Endothelial cell of umbilical vein (primary cell): ENCODE results near the gene SNAP25. TPM values are rescaled to one million over a fixed set of nuclear protein-coding genes. Genes with fewer than 3 reads are reported as not detected.

Experiments
- BruUV-seq: library from RNA; stranded (reverse); fragments of 400-500 nt; replicated peaks from 2 replicates; lab custom pipeline; 2021; lab: Mats Ljungman, UMichigan
- CTCF ChIA-PET: fragments of 300-600, 350-600 bp; sonication (Branson Sonifier 250); formaldehyde crosslinking; loops from one replicate; lab custom pipeline; 2021; ENCODE audit warnings: antibody characterized with exemption, inconsistent platforms; lab: Charles Lee
- POLR2A ChIA-PET: fragments of 300-600, 350-600 bp; sonication (Branson Sonifier 250); formaldehyde crosslinking; loops from one replicate; lab custom pipeline; 2021; ENCODE audit warnings: antibody characterized with exemption, inconsistent platforms; lab: Charles Lee
- DNase-seq: peaks from one replicate; pipeline ENCODE4 v3.0.0-alpha.2; 2011; ENCODE audit warnings: low read depth, low spot score
- FAIRE-seq: peaks from 2 replicates; lab custom pipeline; 2011; peaks lifted over from hg19 to GRCh38; lab: Jason Lieb, UNC
- H2AFZ ChIP-seq: 2 replicates; pipeline ENCODE4 v1.6.0; 2012; ENCODE audit warnings: low read depth, low read length, control low read depth, inconsistent platforms
- H3K27ac ChIP-seq: 2 replicates; pipeline ENCODE4 v1.5.1; 2011; ENCODE audit warnings: low read depth, mild to moderate bottlenecking, control low read depth, low read length, moderate library complexity; ENCODE audit not compliant: insufficient read depth
- H3K27me3 ChIP-seq, 2 experiments: 2 replicates each; pipeline versions ENCODE4 v1.6.0 to v1.6.1; 2011; ENCODE audit warnings: low read length in 2 of 2, mixed read lengths in 1 of 2; ENCODE audit not compliant: control insufficient read depth in 2 of 2, insufficient read depth in 2 of 2
- H3K36me3 ChIP-seq, 2 experiments: 2 replicates in 1 of 2; 3 replicates in 1 of 2; pipeline ENCODE4 v1.5.1; 2011; ENCODE audit warnings: low read length in 2 of 2, mild to moderate bottlenecking in 1 of 2, moderate library complexity in 1 of 2; ENCODE audit not compliant: control insufficient read depth in 2 of 2, insufficient read depth in 2 of 2; ENCODE audit errors: extremely low read depth in 1 of 2
- H3K4me1 ChIP-seq: 3 replicates; pipeline ENCODE4 v1.5.1; 2011; ENCODE audit warnings: mild to moderate bottlenecking, low read length; ENCODE audit not compliant: control insufficient read depth, insufficient read depth; ENCODE audit errors: extremely low read depth
- H3K4me2 ChIP-seq: 2 replicates; pipeline ENCODE4 v1.6.1; 2011; ENCODE audit warnings: low read length, control low read depth, mixed read lengths; ENCODE audit not compliant: insufficient read depth
- H3K4me3 ChIP-seq, 3 experiments: fragments of 200-600 bp in 1 of 3; sonication (generic), shearing (Covaris generic) in 1 of 3; replicated peaks in 1 of 3; 2 replicates each; pipeline ENCODE4 v1.5.1; 2011 to 2016; ENCODE audit warnings: control low read depth in 3 of 3, low read length in 3 of 3, mild to moderate bottlenecking in 2 of 3, inconsistent platforms in 1 of 3, low read depth in 1 of 3, moderate library complexity in 1 of 3; ENCODE audit not compliant: insufficient read depth in 1 of 3
- H3K79me2 ChIP-seq: 2 replicates; pipeline ENCODE4 v1.6.0; 2012; ENCODE audit warnings: low read length, inconsistent platforms; ENCODE audit not compliant: control insufficient read depth, insufficient read depth
- H3K9ac ChIP-seq: replicated peaks from 2 replicates; pipeline ENCODE3; 2011; ENCODE audit warnings: low read length, control low read depth; ENCODE audit not compliant: insufficient read depth; ENCODE audit errors: extremely low read depth
- H3K9me1 ChIP-seq: replicated peaks from 3 replicates; pipeline ENCODE4 v1.6.0; 2011; ENCODE audit warnings: mild to moderate bottlenecking, low read length; ENCODE audit not compliant: control insufficient read depth, insufficient read depth; ENCODE audit errors: extremely low read depth
- H3K9me3 ChIP-seq: replicated peaks from 2 replicates; pipeline ENCODE4 v1.5.1; 2012; ENCODE audit warnings: low read length, inconsistent platforms; ENCODE audit not compliant: control insufficient read depth, insufficient read depth
- H4K20me1 ChIP-seq: replicated peaks from 2 replicates; pipeline ENCODE3; 2011; ENCODE audit warnings: mild to moderate bottlenecking, low read length; ENCODE audit not compliant: control insufficient read depth, insufficient read depth; ENCODE audit errors: extremely low read depth
- CTCF ChIP-seq, 2 donors: IDR thresholded peaks; 1 replicate in 1 of 2; 2 replicates in 1 of 2; pipeline ENCODE4 v1.5.1; 2011; ENCODE audit warnings: low read length in 2 of 2, mild to moderate bottlenecking in 2 of 2, moderate library complexity in 2 of 2, control low read depth in 1 of 2, inconsistent platforms in 1 of 2, low read depth in 1 of 2; ENCODE audit not compliant: insufficient read depth in 1 of 2; ENCODE audit errors: extremely low read depth in 1 of 2
- POLR2A ChIP-seq: IDR thresholded peaks from 2 replicates; pipeline ENCODE4 v1.6.1; 2012; ENCODE audit warnings: low read depth, mild to moderate bottlenecking, control low read depth, low read length
- dilution Hi-C: fragments of 300-500 bp; cut with MboI; formaldehyde crosslinking; loops from one replicate; pipeline ENCODE4 v1.15.0; 2019; ENCODE audit warnings: low sequenced_read_pairs; ENCODE audit not compliant: extremely low pct_ligation_motif_present
- intact Hi-C: fragments of 100-400 bp; cut with micrococcal nuclease; formaldehyde crosslinking; loops from one replicate; pipeline ENCODE4 v1.10.0; 2022
- polyA plus RNA-seq, 4 experiments: library from polyadenylated mRNA; depleted of rRNA in 3 of 4; stranded (reverse) in 3 of 4; unstranded in 1 of 4; fragments of >200 nt; gene quantifications; 2 replicates each; pipeline versions ENCODE4 v1.2.1 to v1.2.3, GENCODE V29; 2011 to 2012; ENCODE audit warnings: missing spikeins in 1 of 4
- total RNA-seq: library from RNA; stranded (reverse); gene quantifications from 2 replicates; pipeline ENCODE4 v1.2.3, GENCODE V29; 2021

Gene SNAP25
- total and polyA plus RNA-seq, 2 donors (not counting 3 experiments of a cell fraction or from before 2014, with no cell fraction given), result 3.9 to 4.4 TPM

- no peaks in the 10 kb centered on the region for H3K9me3 ChIP-seq
- intact Hi-C loops, result loop anchor here (2.0 kb wide), 1 partner anchor 186 kb away; no protein-coding TSS in a partner anchor
- H3K9me1 ChIP-seq, result no peaks in the 10 kb centered on the region
- FAIRE-seq (no peak), DNase-seq (no peak)
- no peak for TF ChIP-seq POLR2A
- no peak overlapping the region for H3K4me3 ChIP-seq
- no TSS peak for BruUV-seq
- no peak overlapping the region for H3K9ac ChIP-seq
- POLR2A ChIA-PET, result no interaction called here
- peaks cover 12 to 13% of the 10 kb centered on the region in 2 experiments for H3K27me3 ChIP-seq
- no peaks in the 10 kb centered on the region for H4K20me1 ChIP-seq
- H3K4me2 ChIP-seq, result peak overlapping the region; percentile 93
- H2AFZ ChIP-seq, result no peak overlapping the region
- no peaks in the 10 kb centered on the region for H3K79me2 ChIP-seq
- no peaks in the 10 kb centered on the region for H3K36me3 ChIP-seq
- peaks cover 7% of the 10 kb centered on the region for H3K4me1 ChIP-seq
- no peak overlapping the region for H3K27ac ChIP-seq
- CTCF ChIA-PET, result no interaction called here
- dilution Hi-C loops, result no loop called here
These were observed 45.5 kb upstream of the SNAP25 start for GRCh38 chr20:10172998-10173655.

- intact Hi-C loops, result no loop called here
These were observed 44.2 kb upstream of the SNAP25 start for GRCh38 chr20:10174400-10174799.

More at GRCh38 chr20:10174400-10174799, 44.2 kb upstream of the SNAP25 start:
- dilution Hi-C loops, result no loop called here
- Histone ChIP-seq H3K9me3 (no peaks in the 10 kb centered on the region), H3K27me3 (peaks cover 14 to 15% of the 10 kb centered on the region in 2 experiments), H4K20me1 (no peaks in the 10 kb centered on the region), H3K79me2 (no peaks in the 10 kb centered on the region), H3K27ac (no peak overlapping the region), H3K9me1 (no peaks in the 10 kb centered on the region), H3K4me3 (no peak overlapping the region), H3K4me2 (no peak overlapping the region), H3K36me3 (no peaks in the 10 kb centered on the region), H3K4me1 (peaks cover 7% of the 10 kb centered on the region), H2AFZ (no peak overlapping the region), H3K9ac (no peak overlapping the region)
- TF ChIP-seq CTCF (IDR thresholded peaks at IDR 0.05; ENCODE audit: extremely low read depth in 1 of 2, insufficient read depth in 1 of 2, low read depth in 1 of 2, low read length in 2 of 2), result no peak
- POLR2A ChIA-PET, result no interaction called here
- CTCF ChIA-PET, result interaction anchor here (1.4 to 2.3 kb wide), 3 partner anchors 15 to 190 kb away, joined by 3 to 5 read pairs (median 5); no protein-coding TSS in a partner anchor
- no peak for FAIRE-seq
- no TSS peak for BruUV-seq
- no peak for DNase-seq
